SK-N-SH (cell line): Measurements from ENCODE around the gene PRELID3B. TPM values are rescaled to one million over a fixed set of nuclear protein-coding genes. Genes with fewer than 3 reads are reported as not detected.

ENCODE experiments used
- CTCF ChIA-PET: fragments of 300-600, 350-600 bp; formaldehyde crosslinking; extraction: SDS; loops from one replicate; lab custom pipeline; 2021; lab: Yijun Ruan, JAX
- POLR2A ChIA-PET: fragments of 350-600 bp; sonication (Branson Sonifier 250); formaldehyde crosslinking; extraction: SDS; loops from one replicate; lab custom pipeline; 2020; ENCODE audit warnings: antibody characterized with exemption, inconsistent platforms; lab: Yijun Ruan, JAX
- DNase-seq: peaks from one replicate; pipeline ENCODE4 v3.0.0; 2012
- H2AFZ ChIP-seq: fragments of 200-600 bp; sonication (generic); 2 replicates; pipeline ENCODE4 v1.8.1; 2016; ENCODE audit warnings: antibody characterized with exemption, mild to moderate bottlenecking, low read depth
- H3F3A ChIP-seq: fragments of 200-600 bp; sonication (generic); replicated peaks from 2 replicates; pipeline ENCODE3; 2016; ENCODE audit warnings: antibody characterized with exemption, mild to moderate bottlenecking; ENCODE audit not compliant: insufficient read depth
- H3K27ac ChIP-seq, 2 experiments: fragments of 200-500 bp in 1 of 2; fragments of 200-600 bp in 1 of 2; sonication (Bioruptor generic) in 1 of 2; sonication (generic), shearing (Covaris generic) in 1 of 2; 2 replicates each; pipeline versions ENCODE4 v1.5.1 to v1.6.1; 2014 to 2016; ENCODE audit warnings: low read depth in 2 of 2, inconsistent platforms in 1 of 2, low read length in 1 of 2, mild to moderate bottlenecking in 1 of 2, mixed read lengths in 1 of 2
- H3K27me3 ChIP-seq: fragments of 200-600 bp; sonication (generic), shearing (Covaris generic); 2 replicates; pipeline ENCODE4 v1.6.1; 2016; ENCODE audit warnings: mixed run types; ENCODE audit not compliant: insufficient read depth
- H3K36me3 ChIP-seq, 2 experiments: fragments of 200-500 bp in 1 of 2; fragments of 200-600 bp in 1 of 2; sonication (Bioruptor generic) in 1 of 2; sonication (generic) in 1 of 2; replicated peaks in 1 of 2; 2 replicates each; pipeline versions ENCODE3 to v1.5.1; 2014 to 2016; ENCODE audit warnings: low read length in 1 of 2, mild to moderate bottlenecking in 1 of 2; ENCODE audit not compliant: insufficient read depth in 2 of 2, control insufficient read depth in 1 of 2
- H3K4me1 ChIP-seq, 2 experiments: fragments of 200-500 bp in 1 of 2; fragments of 200-600 bp in 1 of 2; sonication (Bioruptor generic) in 1 of 2; sonication (generic), shearing (Covaris generic) in 1 of 2; 2 replicates each; pipeline versions ENCODE4 v1.5.1 to v1.6.1; 2014 to 2016; ENCODE audit warnings: low read depth in 1 of 2, low read length in 1 of 2, mixed run types in 1 of 2; ENCODE audit not compliant: insufficient read depth in 2 of 2, control insufficient read depth in 1 of 2
- H3K4me2 ChIP-seq: fragments of 200-600 bp; sonication (generic), shearing (Covaris generic); 2 replicates; pipeline ENCODE4 v1.6.1; 2017; ENCODE audit warnings: mixed run types
- H3K4me3 ChIP-seq, 2 experiments: fragments of 200-500 bp in 1 of 2; fragments of 200-600 bp in 1 of 2; sonication (Bioruptor generic) in 1 of 2; sonication (generic), shearing (Covaris generic) in 1 of 2; 2 replicates each; pipeline versions ENCODE4 v1.5.1 to v1.8.1; 2014 to 2016; ENCODE audit warnings: low read depth in 2 of 2, inconsistent platforms in 1 of 2, low read length in 1 of 2, mild to moderate bottlenecking in 1 of 2, mixed read lengths in 1 of 2, moderate library complexity in 1 of 2
- H3K79me2 ChIP-seq: fragments of 200-600 bp; sonication (generic); 2 replicates; pipeline ENCODE4 v1.8.1; 2017; ENCODE audit warnings: mild to moderate bottlenecking; ENCODE audit not compliant: insufficient read depth
- H3K9ac ChIP-seq: fragments of 200-600 bp; sonication (generic); 2 replicates; pipeline ENCODE4 v1.6.1; 2017; ENCODE audit warnings: mixed run types
- H3K9me2 ChIP-seq: fragments of 200-600 bp; sonication (generic); 2 replicates; pipeline ENCODE4 v1.6.1; 2017; ENCODE audit warnings: mixed run types
- H3K9me3 ChIP-seq: fragments of 200-600 bp; sonication (generic); 2 replicates; pipeline ENCODE4 v1.6.1; 2017; ENCODE audit warnings: mixed run types, mild to moderate bottlenecking, moderate library complexity
- H4K20me1 ChIP-seq: fragments of 200-600 bp; sonication (generic); 2 replicates; pipeline ENCODE4 v1.6.1; 2017; ENCODE audit warnings: mild to moderate bottlenecking, mixed run types; ENCODE audit not compliant: insufficient read depth
- CHD2 ChIP-seq: fragments of 150-350 bp; IDR thresholded peaks from 2 replicates; pipeline ENCODE4 v1.6.1; 2018; ENCODE audit warnings: low read length; ENCODE audit not compliant: partially characterized antibody
- CTCF ChIP-seq: fragments of 200-600 bp; sonication (generic); IDR thresholded peaks from 2 replicates; pipeline ENCODE4 v1.6.1; 2017; ENCODE audit warnings: antibody characterized with exemption, mild to moderate bottlenecking, moderate library complexity
- ELF1 ChIP-seq: IDR thresholded peaks from 2 replicates; pipeline ENCODE4 v1.4.0; 2012
- FOSL2 ChIP-seq: IDR thresholded peaks from 2 replicates; pipeline ENCODE4 v1.4.0; 2012; ENCODE audit warnings: low read depth, mild to moderate bottlenecking, moderate library complexity, borderline replicate concordance
- JUND ChIP-seq: IDR thresholded peaks from 2 replicates; pipeline ENCODE4 v1.4.0; 2012
- PBX3 ChIP-seq: IDR thresholded peaks from 2 replicates; pipeline ENCODE4; 2012
- RCOR1 ChIP-seq: fragments of 150-350 bp; IDR thresholded peaks from 2 replicates; pipeline ENCODE4 v1.6.1; 2017; ENCODE audit warnings: antibody characterized with exemption, low read length
- RXRA ChIP-seq: IDR thresholded peaks from 2 replicates; pipeline ENCODE4 v1.4.0; 2012; ENCODE audit warnings: low read depth, mild to moderate bottlenecking, borderline replicate concordance
- SIN3A ChIP-seq: IDR thresholded peaks from 2 replicates; pipeline ENCODE4 v1.6.1; 2012; ENCODE audit warnings: low read depth, mild to moderate bottlenecking, low read length, moderate library complexity, borderline replicate concordance
- TCF12 ChIP-seq: IDR thresholded peaks from 2 replicates; pipeline ENCODE4 v1.4.0; 2012
- USF1 ChIP-seq: IDR thresholded peaks from 2 replicates; pipeline ENCODE4 v1.4.0; 2012; ENCODE audit warnings: low read depth, borderline replicate concordance
- ZBTB33 ChIP-seq: IDR thresholded peaks from 2 replicates; pipeline ENCODE4 v1.4.0; 2012; ENCODE audit warnings: low read depth, borderline replicate concordance
- WGBS: methylation state at CpG from one replicate; pipeline ENCODE4 v1.1.6; 2017; ENCODE audit warnings: low lambda C conversion rate; 5-methylcytosine and 5-hydroxymethylcytosine counted together
- polyA plus RNA-seq, 3 experiments: library from polyadenylated mRNA; depleted of rRNA; stranded (reverse); fragments of >200 nt; gene quantifications; 2 replicates each; pipeline ENCODE4 v1.2.3, GENCODE V29; 2012

The PRELID3B gene
- polyA plus RNA-seq, 1 of the 3 experiments (the other 2 are of a cell fraction), result 20.9 TPM

- Histone ChIP-seq H3K4me2 (no peak overlapping the region), H3K9me2 (no peaks in the 10 kb centered on the region), H3K9ac (no peak overlapping the region), H2AFZ (no peak overlapping the region), H3K27ac (no peak overlapping the region), H4K20me1 (no peaks in the 10 kb centered on the region), H3K79me2 (no peaks in the 10 kb centered on the region), H3K36me3 (no peaks in the 10 kb centered on the region), H3F3A (no peaks in the 10 kb centered on the region), H3K9me3 (no peaks in the 10 kb centered on the region), H3K27me3 (no peaks in the 10 kb centered on the region; the same call in 1 of the 2 replicates), H3K4me1 (peaks cover 0 to 2% of the 10 kb centered on the region in 2 experiments; a peak in 1 of 4 replicates), H3K4me3 (no peak overlapping the region)
- WGBS, result 76% methylated on average over 4 of the region's 4 CpGs
- POLR2A ChIA-PET, result no interaction called here
- TF ChIP-seq RCOR1 (no peak), TCF12 (no peak), SIN3A (no peak), CHD2 (no peak), FOSL2 (no peak), USF1 (no peak), JUND (no peak), RXRA (no peak), CTCF (no peak), ELF1 (no peak), PBX3 (no peak), ZBTB33 (no peak)
- CTCF ChIA-PET, result no interaction called here
- no peak for DNase-seq
These were observed 33.4 kb upstream of the PRELID3B start for GRCh38 chr20:59075934-59076508.
